ENCODE data around the gene CDX1.

Gene CDX1

DNA sequence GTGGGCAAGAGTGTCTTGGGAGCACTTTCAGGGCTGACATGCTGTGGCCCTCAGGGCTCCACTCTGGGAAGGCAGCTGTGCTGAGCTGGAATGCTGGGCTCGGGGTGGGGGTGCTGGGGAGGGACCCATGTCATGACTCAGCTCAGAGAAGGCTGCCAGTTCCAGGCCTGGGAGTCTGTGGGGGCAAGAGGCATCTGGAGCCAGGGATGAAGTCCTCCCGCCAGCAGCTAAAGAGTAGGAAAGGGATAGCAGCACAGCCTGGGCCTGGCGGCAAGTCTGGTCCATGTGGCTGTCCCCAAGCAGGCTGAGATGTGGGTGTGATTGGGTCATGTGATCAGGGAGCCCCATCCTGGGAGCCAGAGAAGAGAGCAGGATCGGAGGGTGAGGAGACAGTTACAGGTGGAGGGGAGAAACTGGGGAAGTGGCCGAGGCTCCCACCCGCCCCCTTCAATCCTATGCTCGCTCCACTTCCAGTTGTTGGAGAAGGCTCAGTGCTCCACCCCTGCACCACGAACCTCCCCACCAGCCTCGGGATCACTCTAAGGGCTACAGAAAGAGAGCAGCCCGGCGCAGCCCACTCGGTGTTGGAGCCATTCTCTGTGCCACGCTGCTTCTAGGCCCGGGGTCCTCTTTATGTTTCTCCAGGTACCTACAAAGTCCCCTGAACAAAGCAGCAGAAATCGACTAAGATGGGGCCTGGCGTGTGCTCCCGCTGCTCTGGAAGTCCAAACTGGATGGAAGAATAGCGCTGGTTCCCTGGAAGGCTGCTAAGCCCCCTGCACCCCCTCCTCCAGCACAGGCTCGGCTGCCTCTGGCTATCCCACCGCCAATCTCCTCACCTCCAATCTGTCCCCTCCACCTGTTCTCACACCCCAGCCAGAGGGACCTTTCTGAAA lies 23.0 kb upstream of the CDX1 start:
- Histone ChIP-seq H3K4me3 (ENCODE audit: insufficient read length, low read depth) (no peak overlapping the region), H3K4me1 (ENCODE audit: insufficient read depth, insufficient read length) (peaks cover 25% of the 10 kb centered on the region), H3K27me3 (ENCODE audit: insufficient read depth, insufficient read length) (no peaks in the 10 kb centered on the region), H3K9me3 (ENCODE audit: insufficient read depth, low read length) (no peaks in the 10 kb centered on the region), H3K9ac (ENCODE audit: insufficient read length, low read depth) (no peak overlapping the region), H3K36me3 (ENCODE audit: insufficient read depth, insufficient read length, low read length) (peaks cover 4% of the 10 kb centered on the region)
- TF ChIP-seq ZNF274 (IDR thresholded peaks at IDR 0.05; ENCODE audit: low read depth, low read length) = no peak
- TF ChIP-seq SUZ12 (IDR thresholded peaks at IDR 0.05; ENCODE audit: extremely low read depth, insufficient read depth, insufficient read length) = no peak
- TF ChIP-seq YY1 (IDR thresholded peaks at IDR 0.05; ENCODE audit: insufficient read depth, insufficient read length) = no peak
- no peak for DNase-seq (ENCODE audit: low read depth, low spot score)

DNA sequence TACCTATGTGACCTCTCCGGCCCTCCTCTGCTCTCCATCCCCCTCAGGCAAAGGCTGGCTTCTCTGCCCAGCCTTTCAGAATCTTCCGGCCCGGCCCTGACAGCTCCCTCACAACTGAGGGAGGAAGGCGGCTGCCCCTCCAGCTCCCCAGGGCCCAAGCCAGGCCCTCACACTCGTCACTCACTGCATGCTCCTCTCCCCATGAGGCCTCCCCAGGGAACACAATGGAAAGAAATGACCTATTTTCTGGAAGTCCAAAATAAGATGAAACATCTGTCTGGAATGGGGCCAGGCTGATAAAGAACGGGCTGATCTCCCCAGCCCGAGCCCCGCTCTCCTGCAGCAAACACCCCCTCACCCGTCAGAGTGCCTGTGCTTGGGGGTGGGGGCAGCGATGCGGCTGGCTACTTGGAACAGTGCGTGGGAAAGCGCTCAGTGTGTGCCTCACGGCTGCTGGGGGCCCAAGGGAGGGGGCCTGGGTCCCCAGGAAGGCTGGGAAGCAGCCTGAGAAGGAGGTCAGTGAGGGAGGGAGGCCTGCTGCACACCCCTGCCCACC lies 22.3 kb upstream of the CDX1 start:
- peaks cover 11% of the 10 kb centered on the region for H3K36me3 ChIP-seq (ENCODE audit: insufficient read depth, insufficient read length, low read length)
- DNase-seq (ENCODE audit: low read depth, low spot score) = no peak
- H3K4me3 ChIP-seq (ENCODE audit: insufficient read length, low read depth) = no peak overlapping the region
- H3K4me1 ChIP-seq (ENCODE audit: insufficient read depth, insufficient read length) = peaks cover 23% of the 10 kb centered on the region
- TF ChIP-seq YY1 (IDR thresholded peaks at IDR 0.05; ENCODE audit: insufficient read depth, insufficient read length) (no peak), ZNF274 (IDR thresholded peaks at IDR 0.05; ENCODE audit: low read depth, low read length) (no peak), SUZ12 (IDR thresholded peaks at IDR 0.05; ENCODE audit: extremely low read depth, insufficient read depth, insufficient read length) (no peak)
- H3K9ac ChIP-seq (ENCODE audit: insufficient read length, low read depth) = no peak overlapping the region
- no peaks in the 10 kb centered on the region for H3K9me3 ChIP-seq (ENCODE audit: insufficient read depth, low read length)
- H3K27me3 ChIP-seq (ENCODE audit: insufficient read depth, insufficient read length) = no peaks in the 10 kb centered on the region

DNA sequence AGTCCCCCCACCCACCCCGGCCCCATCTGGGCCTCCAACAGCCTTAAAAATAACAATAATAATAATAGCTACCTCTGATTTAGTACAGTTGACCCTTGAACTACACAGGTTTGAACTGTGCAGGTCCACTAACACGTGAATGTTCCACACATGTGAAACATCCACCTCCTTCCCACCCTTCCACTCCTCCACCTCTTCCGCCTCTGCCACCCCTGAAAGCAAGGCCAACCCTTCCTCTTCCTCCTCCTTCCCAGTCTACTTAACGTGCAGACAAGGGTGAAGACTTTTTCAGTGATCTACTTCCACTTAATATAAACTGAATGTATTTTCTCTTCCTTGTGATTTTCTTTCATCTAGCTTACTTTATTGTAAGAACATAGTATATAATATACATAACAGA lies 21.7 kb upstream of the CDX1 start:
- no peak for DNase-seq (ENCODE audit: low read depth, low spot score)
- peaks cover 23% of the 10 kb centered on the region for H3K4me1 ChIP-seq (ENCODE audit: insufficient read depth, insufficient read length)
- H3K9ac ChIP-seq (ENCODE audit: insufficient read length, low read depth) = no peak overlapping the region

DNA sequence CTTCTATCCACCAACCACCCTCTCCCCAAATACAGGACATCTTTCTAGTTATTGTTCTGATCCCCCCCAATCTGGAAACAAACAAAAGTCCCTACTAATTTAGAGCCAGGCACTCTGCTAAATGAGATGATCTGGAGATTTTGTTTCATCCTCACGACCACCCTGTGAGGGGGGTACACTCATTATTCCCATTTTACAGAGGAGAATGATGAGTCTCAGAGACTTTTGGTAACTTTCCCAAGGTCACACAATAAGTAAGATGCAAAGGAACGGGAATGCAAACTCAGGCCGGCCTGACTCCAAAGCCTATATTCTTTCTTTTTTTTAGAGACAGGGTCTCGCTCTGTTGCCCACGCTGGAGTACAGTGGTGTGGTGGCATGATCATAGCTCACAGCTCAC lies 20.3 kb upstream of the CDX1 start:
- H3K4me1 ChIP-seq (ENCODE audit: insufficient read depth, insufficient read length) = peaks cover 13% of the 10 kb centered on the region
- H3K9ac ChIP-seq (ENCODE audit: insufficient read length, low read depth) = peak overlapping the region; percentile 32
- TF ChIP-seq SUZ12 (IDR thresholded peaks at IDR 0.05; ENCODE audit: extremely low read depth, insufficient read depth, insufficient read length) (no peak), YY1 (IDR thresholded peaks at IDR 0.05; ENCODE audit: insufficient read depth, insufficient read length) (no peak), ZNF274 (IDR thresholded peaks at IDR 0.05; ENCODE audit: low read depth, low read length) (no peak)
- no peak for DNase-seq (ENCODE audit: low read depth, low spot score)
- H3K36me3 ChIP-seq (ENCODE audit: insufficient read depth, insufficient read length, low read length) = peaks cover 14% of the 10 kb centered on the region
- H3K9me3 ChIP-seq (ENCODE audit: insufficient read depth, low read length) = no peaks in the 10 kb centered on the region
- no peak overlapping the region for H3K4me3 ChIP-seq (ENCODE audit: insufficient read length, low read depth)
- no peaks in the 10 kb centered on the region for H3K27me3 ChIP-seq (ENCODE audit: insufficient read depth, insufficient read length)

More for the DNA sequence above, 21.7 kb upstream of the CDX1 start:
- no peak overlapping the region for H3K4me3 ChIP-seq (ENCODE audit: insufficient read length, low read depth)
- H3K36me3 ChIP-seq (ENCODE audit: insufficient read depth, insufficient read length, low read length) = peaks cover 11% of the 10 kb centered on the region
- H3K9me3 ChIP-seq (ENCODE audit: insufficient read depth, low read length) = no peaks in the 10 kb centered on the region
- no peaks in the 10 kb centered on the region for H3K27me3 ChIP-seq (ENCODE audit: insufficient read depth, insufficient read length)
- no peak for TF ChIP-seq ZNF274 (IDR thresholded peaks at IDR 0.05; ENCODE audit: low read depth, low read length)
- no peak for TF ChIP-seq SUZ12 (IDR thresholded peaks at IDR 0.05; ENCODE audit: extremely low read depth, insufficient read depth, insufficient read length)
- TF ChIP-seq YY1 (IDR thresholded peaks at IDR 0.05; ENCODE audit: insufficient read depth, insufficient read length) = no peak

DNA sequence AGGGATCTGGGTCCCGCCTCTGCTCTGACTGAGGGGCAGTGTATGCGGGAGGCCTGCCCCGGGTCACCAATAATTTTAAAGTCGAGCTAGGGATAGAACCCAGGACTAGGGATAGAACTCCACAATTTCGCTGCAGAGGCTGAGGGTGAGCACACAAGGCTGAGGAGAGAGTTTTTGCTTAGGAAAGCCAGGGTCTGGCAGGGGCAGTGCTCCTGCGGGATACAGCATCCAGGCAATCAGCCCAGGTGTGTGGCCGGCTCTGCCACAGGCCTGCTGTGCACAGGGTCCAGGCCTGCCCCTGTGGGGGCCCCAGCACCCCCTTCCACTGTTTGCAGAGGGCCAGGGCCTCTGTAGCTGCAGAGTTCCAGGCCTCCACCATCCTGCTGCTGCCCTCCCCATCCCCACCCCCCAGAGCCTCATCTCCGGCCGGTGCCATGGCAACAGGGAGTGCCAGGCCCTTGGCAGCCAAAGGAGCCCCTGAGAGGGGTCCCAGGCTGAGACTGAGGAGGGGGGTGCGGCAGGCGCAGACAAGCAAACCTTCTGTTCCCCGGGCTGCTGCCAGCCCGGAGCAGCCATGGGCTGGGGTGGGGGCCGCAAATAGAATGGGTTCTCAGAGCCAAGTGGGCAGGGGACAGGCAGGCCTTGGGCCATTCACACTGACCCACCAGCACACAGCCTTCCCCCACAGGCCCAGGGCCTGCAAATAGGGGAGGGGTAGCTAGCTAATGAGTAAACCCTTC lies 19.5 kb upstream of the CDX1 start:
- no peak overlapping the region for H3K4me3 ChIP-seq (ENCODE audit: insufficient read length, low read depth)
- no peaks in the 10 kb centered on the region for H3K27me3 ChIP-seq (ENCODE audit: insufficient read depth, insufficient read length)
- no peak overlapping the region for H3K9ac ChIP-seq (ENCODE audit: insufficient read length, low read depth)
- H3K9me3 ChIP-seq (ENCODE audit: insufficient read depth, low read length) = no peaks in the 10 kb centered on the region
- DNase-seq (ENCODE audit: low read depth, low spot score) = no peak
- peaks cover 11% of the 10 kb centered on the region for H3K4me1 ChIP-seq (ENCODE audit: insufficient read depth, insufficient read length)
- TF ChIP-seq ZNF274 (IDR thresholded peaks at IDR 0.05; ENCODE audit: low read depth, low read length) = no peak
- TF ChIP-seq YY1 (IDR thresholded peaks at IDR 0.05; ENCODE audit: insufficient read depth, insufficient read length) = no peak
- TF ChIP-seq SUZ12 (IDR thresholded peaks at IDR 0.05; ENCODE audit: extremely low read depth, insufficient read depth, insufficient read length) = no peak
- H3K36me3 ChIP-seq (ENCODE audit: insufficient read depth, insufficient read length, low read length) = peaks cover 16% of the 10 kb centered on the region

DNA sequence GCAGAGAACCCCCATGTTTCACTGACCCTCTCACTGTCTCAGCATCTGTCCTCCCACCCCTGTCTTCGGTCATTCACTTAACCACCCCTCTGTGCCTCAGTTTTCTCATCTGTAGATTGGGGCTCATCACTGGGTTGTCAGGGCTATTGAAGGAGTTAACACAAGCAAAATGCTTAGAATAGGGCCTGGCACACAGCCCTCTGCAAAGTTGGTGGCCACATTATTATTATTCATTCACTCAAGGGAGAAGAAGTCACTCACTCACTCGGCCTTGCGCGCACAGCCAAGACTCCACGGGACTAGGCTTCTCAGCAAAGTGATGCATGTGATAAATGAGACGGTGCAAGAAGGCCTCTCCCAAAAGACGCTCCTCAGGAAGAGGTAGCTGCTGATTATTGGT lies 18.9 kb upstream of the CDX1 start:
- no peak overlapping the region for H3K9ac ChIP-seq (ENCODE audit: insufficient read length, low read depth)
- H3K36me3 ChIP-seq (ENCODE audit: insufficient read depth, insufficient read length, low read length) = peaks cover 22% of the 10 kb centered on the region
- TF ChIP-seq ZNF274 (IDR thresholded peaks at IDR 0.05; ENCODE audit: low read depth, low read length) = no peak
- no peak for TF ChIP-seq SUZ12 (IDR thresholded peaks at IDR 0.05; ENCODE audit: extremely low read depth, insufficient read depth, insufficient read length)
- TF ChIP-seq YY1 (IDR thresholded peaks at IDR 0.05; ENCODE audit: insufficient read depth, insufficient read length) = no peak
- H3K4me1 ChIP-seq (ENCODE audit: insufficient read depth, insufficient read length) = peaks cover 9% of the 10 kb centered on the region
- no peak for DNase-seq (ENCODE audit: low read depth, low spot score)
- no peaks in the 10 kb centered on the region for H3K27me3 ChIP-seq (ENCODE audit: insufficient read depth, insufficient read length)
- no peak overlapping the region for H3K4me3 ChIP-seq (ENCODE audit: insufficient read length, low read depth)
- no peaks in the 10 kb centered on the region for H3K9me3 ChIP-seq (ENCODE audit: insufficient read depth, low read length)

All from NT2/D1 (cell line).